NCI-H82 treated with DMSO at 0.1 percent for 48 hours (cell line): ENCODE data around the gene DLL1.

Source experiments
- DNase-seq: peaks from one replicate; lab custom pipeline; 2025; ENCODE audit not compliant: unreplicated experiment; lab: John Stamatoyannopoulos, UW

Gene DLL1

DNA sequence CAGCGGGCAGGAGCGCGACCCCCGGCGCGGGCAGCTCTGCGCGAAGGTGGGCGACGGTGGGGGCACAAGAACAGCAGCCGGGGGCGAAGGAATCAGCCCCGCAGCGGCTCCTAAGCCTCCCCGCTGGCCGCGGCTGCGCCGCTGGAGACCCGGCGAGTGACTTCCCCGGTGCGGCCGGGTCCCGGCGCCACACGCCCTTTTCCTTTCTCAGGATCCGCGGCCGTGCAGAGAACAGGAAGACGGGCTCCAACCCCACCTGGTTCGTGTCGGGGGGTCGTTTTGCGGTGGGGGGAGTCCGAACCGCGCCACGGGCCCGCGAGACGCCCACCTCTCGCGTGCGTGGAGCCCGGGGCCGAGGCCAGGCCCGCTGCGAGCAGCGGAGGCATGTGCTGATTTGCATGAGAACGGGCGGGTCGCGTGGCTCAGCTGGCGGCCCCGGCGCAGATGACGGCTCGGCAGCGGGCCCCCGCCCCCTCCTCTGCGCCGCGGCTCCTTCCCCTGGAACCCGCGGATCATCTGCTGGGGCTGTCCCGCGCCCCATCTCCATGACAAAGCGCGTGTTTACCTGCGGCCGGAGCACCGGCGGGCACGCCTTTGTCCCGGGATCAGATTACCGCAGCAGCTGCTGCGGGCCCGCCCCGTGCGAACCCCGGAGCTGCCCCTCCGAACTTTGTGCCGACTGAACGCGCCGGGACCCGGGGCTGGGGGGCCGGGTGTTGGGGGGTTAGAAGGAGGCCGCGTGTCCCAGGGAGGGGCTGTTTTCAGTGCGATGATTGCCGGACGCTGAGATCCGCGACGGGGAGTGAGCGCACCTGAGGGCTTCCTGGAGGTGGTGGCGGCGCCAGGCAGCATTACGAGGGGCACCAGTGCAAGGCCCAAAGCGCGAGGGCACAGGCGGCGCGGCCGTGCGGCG lies 4.9 kb upstream of the DLL1 start:
- DNase-seq: no peak

DNA sequence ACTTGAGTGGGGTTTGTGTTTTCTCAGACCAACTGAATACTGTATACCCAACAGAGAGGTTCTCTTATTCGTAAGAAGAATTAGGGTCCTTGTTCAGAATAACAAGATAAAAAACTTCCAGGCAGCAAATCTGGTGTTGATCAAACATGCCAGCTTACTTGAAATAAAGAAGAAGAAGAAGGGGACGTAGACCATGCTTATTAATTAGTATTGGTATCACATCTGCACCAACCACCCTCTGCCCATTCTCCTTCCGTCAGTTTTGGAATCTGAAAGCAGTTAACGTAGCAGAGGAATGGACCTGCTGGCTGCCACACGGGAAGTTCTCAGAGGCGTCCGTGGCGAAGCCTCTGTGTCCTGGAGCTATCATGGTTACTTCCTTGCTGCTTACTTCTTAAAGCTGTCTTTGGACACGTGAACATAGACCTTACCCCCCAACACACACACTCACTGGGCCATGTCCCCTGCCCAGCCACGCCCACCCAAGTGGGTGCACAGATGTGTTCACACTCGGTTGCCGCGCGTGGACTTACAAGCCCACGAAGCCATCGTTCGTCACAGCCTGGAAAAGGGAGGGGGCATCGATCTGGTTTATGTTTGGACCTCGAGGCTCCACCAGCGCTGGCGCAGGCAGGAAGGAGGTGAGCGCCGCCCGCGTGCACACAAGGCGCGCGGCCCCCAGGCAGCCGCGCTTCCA lies 4.1 kb upstream of the DLL1 start:
- no peak for DNase-seq

DNA sequence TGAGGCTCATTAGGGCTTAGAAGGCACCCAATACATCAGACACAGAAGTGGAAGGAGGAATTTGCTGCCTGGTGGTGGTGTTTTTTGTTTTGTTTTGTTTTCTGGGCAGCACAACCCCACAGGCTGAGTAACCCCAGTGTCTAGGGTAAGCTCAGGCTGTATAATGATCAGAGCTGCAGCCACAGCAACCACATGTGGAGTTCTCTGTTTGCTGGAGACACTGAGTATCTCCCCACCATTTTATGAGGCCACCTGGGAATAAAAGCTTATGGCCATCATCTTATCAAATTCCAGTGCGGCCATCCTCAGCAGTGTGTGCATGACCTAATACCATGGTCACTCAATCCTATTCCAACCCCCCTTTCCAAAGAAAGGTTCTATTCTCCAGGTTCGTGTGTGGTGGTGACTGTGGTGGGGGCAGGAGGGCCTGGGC lies 3.4 kb upstream of the DLL1 start:
- no peak for DNase-seq

GRCh38 chr6:170293341-170294231 lies 2.7 kb upstream of the DLL1 start:
- DNase-seq: no peak

DNA sequence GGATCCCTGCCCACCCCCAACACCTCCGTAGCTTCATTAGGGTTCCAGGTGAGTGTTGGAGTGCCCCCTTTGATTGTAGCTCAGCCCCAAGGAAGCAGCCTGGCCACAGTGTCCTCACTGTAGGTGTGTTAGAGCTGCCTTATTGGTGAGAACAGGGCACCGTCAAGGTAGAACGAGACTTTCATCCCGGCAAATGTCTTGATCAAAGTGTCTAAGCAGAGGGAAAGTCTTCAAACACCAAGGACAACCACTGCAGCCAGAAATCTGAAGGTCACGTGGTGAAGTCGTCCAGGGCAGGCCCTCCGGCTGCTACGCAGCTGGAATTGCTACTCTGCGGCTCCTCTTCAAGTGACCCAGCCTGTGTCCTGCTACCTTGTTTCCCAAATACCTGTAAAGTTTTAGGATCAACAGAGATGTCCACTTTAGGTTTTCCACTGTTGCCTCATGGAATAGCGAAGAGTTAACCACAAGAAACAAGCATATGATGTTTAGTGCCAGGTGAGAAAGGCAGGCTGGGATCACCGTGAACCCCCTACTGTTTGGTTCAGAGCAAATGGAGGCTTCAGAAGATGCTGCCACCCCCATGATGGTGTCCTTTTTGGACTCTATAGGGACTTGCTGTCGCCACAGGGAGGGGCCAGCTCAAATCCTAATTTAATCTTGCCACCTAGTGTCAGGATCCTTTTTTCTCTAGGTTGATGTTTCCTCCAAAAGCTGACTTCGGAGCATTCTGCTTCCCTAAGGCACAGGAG lies 1.7 kb upstream of the DLL1 start:
- DNase-seq: no peak

- DNase-seq: no peak
Observed at GRCh38 chr6:170292111-170292406, 1.2 kb upstream of the DLL1 start.

DNA sequence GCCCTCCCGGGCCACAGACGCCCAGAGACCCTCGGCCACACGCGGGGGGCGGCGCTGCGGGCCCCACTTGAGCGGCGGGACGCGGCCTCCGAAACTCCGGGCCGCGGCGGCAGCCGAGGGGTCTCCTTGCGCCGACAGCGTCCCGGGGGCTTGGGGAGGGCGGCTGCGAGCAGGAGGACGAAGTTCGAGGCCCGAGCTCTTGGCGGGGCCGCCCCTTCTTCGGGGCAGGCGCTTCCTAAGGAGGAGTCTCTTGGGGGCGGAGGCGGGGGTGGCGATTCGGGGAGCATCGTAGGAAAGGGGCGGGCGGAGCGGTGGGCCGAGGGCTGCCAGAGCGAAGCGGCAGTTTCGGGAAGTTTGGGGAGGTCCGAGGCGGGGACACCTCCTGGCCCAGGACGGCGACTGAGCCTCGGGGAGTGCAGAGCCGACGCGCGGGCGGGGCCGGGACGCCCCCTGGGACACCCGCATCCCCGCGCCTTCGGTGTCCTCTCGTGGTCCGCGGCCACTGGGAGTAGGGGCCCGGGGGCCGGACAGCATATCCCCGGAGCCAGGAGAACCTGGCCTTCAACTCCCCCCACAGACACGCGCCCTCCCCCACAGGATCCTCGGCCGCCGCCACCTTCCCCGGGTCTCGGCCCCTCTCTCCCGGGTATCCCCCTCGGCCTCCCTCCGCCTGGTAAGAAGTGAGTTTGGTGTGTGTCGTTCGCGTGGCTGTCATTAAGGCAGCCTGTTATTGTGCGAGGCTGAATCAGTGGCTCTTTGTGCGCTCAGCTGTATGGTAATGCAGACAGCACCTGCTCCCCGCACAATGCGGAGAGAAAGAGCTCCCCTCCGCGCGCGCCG lies 613 bp upstream of the DLL1 start:
- DNase-seq: peak; percentile 25

DNA sequence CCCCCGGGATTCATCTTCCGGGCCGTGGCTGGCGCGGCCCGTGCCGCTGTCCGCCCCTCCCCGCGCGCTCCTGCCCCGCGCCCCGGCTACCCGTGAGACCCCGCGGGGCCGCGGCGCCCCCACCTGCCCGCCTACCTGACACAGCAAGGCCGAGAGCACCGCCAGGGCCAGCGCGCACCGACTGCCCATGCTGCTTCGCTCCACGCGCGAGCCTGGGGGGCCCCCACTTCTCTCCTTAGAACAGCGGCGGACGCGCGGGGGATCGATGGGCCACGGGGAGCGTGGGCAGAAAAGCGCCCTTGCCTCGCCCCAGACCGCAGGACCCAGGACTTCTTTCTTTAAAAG lies 955 bp downstream of the DLL1 start:
- no peak for DNase-seq

DNA sequence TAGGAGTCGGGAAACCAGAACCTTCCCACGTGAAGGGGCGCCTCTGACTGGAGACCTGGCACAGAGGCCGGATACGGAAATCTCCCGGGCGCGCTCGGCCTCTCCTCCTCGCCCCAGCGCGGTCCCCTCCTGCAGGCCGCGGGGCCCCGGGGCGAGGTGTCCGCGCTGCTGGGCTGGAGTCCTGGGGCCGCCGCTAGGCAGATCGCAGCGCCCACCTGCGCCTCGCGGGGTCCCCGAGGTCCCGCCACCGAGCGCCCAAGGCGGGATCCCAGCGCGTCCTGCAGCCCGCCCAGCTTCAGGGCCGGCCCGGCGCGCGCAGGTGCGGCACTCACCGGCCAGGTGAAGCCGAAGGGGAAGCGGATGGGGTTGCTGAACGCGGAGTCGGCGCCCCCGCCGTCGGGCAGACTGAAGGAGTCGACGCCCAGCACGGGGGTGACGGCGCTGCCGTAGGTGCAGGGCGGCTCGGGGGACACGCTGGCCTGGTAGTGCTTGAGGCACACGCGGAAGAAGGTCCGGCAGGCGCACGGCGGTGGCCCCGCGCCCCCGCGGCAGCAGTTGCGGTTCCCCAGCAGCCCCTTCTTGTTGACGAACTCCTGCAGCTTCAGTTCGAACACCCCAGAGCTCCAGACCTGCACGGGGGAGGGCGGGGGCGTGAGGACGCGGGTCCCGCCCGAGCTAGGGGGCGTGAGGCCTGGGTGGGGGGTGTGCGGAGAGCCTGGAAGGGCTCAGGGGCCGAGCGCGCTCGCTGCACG lies 1.5 kb downstream of the DLL1 start:
- DNase-seq: no peak

DNA sequence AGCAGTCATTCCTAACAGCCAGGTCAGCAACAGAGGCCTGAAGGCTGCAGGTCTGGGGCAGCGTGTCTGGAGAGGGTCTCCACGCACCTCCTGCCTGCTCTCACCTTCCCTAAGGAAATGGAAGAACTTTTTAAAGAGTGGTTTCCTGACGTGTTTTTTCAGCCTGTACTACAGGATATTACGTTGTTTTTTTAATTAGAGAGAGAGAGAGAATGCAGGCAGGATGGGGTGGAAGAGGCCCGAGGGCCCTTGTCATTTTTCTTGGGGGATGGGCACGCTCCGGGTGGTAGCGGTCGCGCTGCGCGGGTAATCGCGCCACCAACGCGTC lies 2.1 kb downstream of the DLL1 start:
- no peak for DNase-seq

DNA sequence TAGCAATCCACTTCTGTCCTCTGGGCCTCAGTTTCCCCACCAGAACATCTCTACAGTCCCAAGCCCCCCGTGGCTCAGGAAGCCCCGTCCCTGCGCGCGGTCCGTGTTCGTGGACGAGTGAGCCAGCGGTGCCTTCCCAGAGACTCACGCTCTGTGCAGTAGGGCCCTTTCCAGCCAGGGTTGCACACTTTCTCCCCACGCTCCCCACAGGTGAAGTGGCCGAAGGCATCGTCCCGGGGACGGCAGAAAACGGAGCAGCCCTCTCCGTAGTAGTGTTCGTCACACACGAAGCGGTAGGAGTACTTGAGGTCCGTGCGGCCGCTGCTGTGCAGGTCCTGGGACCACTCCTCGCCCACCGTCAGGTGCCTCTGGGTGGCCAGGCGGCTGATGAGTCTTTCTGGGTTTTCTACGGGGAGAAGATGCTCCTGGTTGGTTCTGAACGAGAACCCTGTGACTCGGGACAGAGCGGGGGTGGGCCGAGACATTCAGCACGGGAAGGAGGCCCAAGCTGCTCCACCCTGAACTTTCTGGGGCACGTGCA lies 2.7 kb downstream of the DLL1 start:
- no peak for DNase-seq

GRCh38 chr6:170287371-170287876 lies 3.5 kb downstream of the DLL1 start:
- no peak for DNase-seq

DNA sequence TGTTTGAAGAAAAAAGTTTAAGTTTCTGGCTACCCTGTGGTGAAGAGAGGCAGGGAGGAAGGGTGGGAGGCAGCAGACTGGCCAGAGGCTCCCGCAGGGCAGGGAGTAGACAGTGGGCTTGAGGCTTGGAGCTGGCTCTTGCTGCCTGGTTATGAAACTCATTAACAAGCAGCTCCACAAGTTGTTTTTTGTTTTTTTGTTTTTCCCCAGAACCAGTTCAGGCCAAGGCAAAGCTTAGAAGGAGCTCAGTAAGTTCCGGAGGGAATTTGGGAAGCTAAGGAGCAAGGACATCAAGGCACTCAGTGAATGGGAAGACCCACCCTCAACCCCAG lies 4.0 kb downstream of the DLL1 start:
- no peak for DNase-seq

GRCh38 chr6:170286246-170286933 lies 4.5 kb downstream of the DLL1 start:
- peak; percentile 35 for DNase-seq

DNA sequence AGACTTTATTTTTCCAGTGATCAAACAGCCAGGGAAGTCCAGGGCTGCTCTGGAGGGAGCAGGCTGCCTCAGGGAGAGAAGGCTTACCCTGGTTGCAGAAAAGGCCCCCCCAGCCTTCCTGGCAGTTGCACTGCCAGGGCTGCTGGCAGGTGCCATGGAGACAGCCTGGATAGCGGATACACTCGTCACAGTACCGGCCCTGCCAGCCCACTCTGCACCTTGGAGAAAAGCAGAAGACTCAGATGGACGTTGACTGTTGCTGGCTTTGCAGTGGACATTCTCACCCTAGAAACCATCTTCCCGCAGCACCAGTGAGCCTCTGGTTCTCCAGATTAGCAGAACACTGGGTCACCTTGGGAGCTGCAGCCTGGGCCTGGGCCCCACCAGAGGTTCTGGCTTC lies 5.4 kb downstream of the DLL1 start:
- DNase-seq: no peak

- no peak for DNase-seq
Observed at GRCh38 chr6:170284866-170285469, 5.9 kb downstream of the DLL1 start.

DNA sequence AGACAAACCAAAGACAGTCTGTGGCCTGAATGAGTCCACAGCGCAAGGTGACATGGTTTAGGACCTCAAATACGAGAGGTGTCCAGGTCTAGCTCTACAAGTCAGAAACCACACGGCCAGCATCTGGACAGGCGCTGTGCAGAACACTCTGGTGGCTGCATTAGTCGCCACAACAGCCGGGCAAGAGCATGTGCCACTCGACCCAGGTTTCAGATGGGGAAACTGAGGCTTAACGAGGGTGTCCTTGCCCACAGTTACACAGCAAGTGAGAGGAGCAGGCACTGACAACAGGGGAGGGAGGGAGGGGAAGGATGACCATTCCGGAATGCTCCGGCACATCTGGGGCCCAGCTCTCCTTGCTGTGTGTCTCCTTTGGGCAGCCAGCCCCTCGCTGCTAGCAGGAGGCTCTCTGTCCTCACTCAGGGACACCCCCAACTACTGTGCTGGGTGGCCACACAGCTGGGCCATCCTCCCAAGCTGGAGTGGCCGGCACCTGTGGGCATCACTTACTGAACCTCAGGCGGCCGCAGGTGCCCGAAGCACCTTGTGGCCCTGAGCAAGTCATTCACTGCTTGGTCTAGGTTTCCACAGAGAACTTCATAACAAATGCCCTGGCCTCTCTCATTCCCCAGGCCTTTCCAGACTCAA lies 6.6 kb downstream of the DLL1 start:
- no peak for DNase-seq
